Measurements from ENCODE around the gene LRRC10. TPM values are rescaled to one million over a fixed set of nuclear protein-coding genes. Genes with fewer than 3 reads are reported as not detected.
A peak's percentile ranks its signal among the peaks of the same experiment; 100 is the strongest.

Gene LRRC10
- total RNA-seq, 1 experiment from 2014 or later, result not detected

DNA sequence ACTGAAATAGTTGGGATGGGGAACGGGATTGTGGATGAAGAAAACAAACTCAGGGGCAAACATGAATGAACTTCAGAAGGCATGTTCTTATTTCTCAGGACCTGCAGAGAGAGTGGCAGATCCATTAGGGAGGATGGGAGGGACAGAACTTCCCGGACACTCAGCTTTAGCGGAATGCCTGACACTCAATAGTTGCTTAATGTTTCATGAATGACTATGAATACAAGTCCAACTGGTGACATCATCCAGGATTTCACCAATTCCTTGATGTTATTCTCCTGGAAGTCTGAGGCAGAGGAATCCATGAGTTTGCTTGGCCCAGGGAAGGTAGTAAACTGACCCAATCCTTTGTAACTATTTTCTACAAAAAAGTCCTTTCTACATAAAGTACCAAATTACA is 37.8 kb upstream of the LRRC10 start:
- BruUV-seq (replicated peaks), result no TSS peak
- Mint-ChIP-seq H3K27me3 (ENCODE audit: insufficient read depth, unreplicated experiment) (no peaks in the 10 kb centered on the region), H3K4me1 (ENCODE audit: insufficient read depth, unreplicated experiment) (peaks cover under 1% of the 10 kb centered on the region), H3K27ac (ENCODE audit: low read depth, unreplicated experiment) (no peak overlapping the region), H3K9me3 (ENCODE audit: unreplicated experiment) (no peaks in the 10 kb centered on the region), H3K4me3 (ENCODE audit: unreplicated experiment) (no peak overlapping the region), H3K36me3 (ENCODE audit: insufficient read depth, unreplicated experiment) (no peaks in the 10 kb centered on the region)
- ChIA-PET CTCF (interaction anchor here (0.5 to 5.0 kb wide), 2 partner anchors 8 to 119 kb away, joined by 4 to 54 read pairs; no protein-coding TSS in a partner anchor), POLR2A (interaction anchor here (0.6 to 0.8 kb wide), 3 partner anchors 8 to 37 kb away, joined by 3 read pairs; no protein-coding TSS in a partner anchor)
- peak; percentile 76 for DNase-seq (ENCODE audit: unreplicated experiment)
- intact Hi-C loops (cut with micrococcal nuclease), result no loop called here
- TF ChIP-seq, protein P1, sequence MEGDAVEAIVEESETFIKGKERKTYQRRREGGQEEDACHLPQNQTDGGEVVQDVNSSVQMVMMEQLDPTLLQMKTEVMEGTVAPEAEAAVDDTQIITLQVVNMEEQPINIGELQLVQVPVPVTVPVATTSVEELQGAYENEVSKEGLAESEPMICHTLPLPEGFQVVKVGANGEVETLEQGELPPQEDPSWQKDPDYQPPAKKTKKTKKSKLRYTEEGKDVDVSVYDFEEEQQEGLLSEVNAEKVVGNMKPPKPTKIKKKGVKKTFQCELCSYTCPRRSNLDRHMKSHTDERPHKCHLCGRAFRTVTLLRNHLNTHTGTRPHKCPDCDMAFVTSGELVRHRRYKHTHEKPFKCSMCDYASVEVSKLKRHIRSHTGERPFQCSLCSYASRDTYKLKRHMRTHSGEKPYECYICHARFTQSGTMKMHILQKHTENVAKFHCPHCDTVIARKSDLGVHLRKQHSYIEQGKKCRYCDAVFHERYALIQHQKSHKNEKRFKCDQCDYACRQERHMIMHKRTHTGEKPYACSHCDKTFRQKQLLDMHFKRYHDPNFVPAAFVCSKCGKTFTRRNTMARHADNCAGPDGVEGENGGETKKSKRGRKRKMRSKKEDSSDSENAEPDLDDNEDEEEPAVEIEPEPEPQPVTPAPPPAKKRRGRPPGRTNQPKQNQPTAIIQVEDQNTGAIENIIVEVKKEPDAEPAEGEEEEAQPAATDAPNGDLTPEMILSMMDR (IDR thresholded peaks at IDR 0.05; ENCODE audit: unreplicated experiment), result no peak

DNA sequence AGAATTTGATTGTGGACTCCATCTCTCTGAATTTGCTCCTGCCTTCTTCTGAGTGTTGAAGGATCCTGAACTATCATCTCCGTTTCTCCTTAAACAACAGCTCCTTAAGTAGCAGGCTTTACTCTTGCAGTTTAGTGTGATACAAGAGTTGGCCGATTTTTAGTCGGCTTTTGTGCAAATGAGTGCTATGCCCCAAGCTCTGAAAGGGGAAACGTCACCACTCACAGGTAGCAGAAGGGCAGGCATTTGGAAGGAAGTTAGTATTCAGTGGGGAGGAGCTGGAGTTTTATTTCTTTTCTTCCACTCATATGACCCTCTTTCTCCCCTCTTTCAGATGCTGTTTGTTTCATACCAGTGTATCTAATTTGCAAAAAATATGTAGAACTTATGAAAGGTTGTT is 36.5 kb upstream of the LRRC10 start:
- POLR2A ChIA-PET, result interaction anchor here (0.6 to 0.7 kb wide), 3 partner anchors 16 to 350 kb away, joined by 3 to 5 read pairs (median 3); no protein-coding TSS in a partner anchor
- Mint-ChIP-seq H3K27ac (ENCODE audit: low read depth, unreplicated experiment) (no peak overlapping the region), H3K4me3 (ENCODE audit: unreplicated experiment) (no peak overlapping the region), H3K9me3 (ENCODE audit: unreplicated experiment) (no peaks in the 10 kb centered on the region), H3K4me1 (ENCODE audit: insufficient read depth, unreplicated experiment) (no peaks in the 10 kb centered on the region), H3K36me3 (ENCODE audit: insufficient read depth, unreplicated experiment) (no peaks in the 10 kb centered on the region), H3K27me3 (ENCODE audit: insufficient read depth, unreplicated experiment) (no peaks in the 10 kb centered on the region)
- intact Hi-C loops (cut with micrococcal nuclease), result no loop called here
- no TSS peak for BruUV-seq (replicated peaks)
- TF ChIP-seq, protein P1 (IDR thresholded peaks at IDR 0.05; ENCODE audit: unreplicated experiment), result no peak
- no peak for DNase-seq (ENCODE audit: unreplicated experiment)
- CTCF ChIA-PET, result interaction anchor here (0.6 kb wide), 1 partner anchor 181 kb away, joined by 4 read pairs; no protein-coding TSS in a partner anchor

DNA sequence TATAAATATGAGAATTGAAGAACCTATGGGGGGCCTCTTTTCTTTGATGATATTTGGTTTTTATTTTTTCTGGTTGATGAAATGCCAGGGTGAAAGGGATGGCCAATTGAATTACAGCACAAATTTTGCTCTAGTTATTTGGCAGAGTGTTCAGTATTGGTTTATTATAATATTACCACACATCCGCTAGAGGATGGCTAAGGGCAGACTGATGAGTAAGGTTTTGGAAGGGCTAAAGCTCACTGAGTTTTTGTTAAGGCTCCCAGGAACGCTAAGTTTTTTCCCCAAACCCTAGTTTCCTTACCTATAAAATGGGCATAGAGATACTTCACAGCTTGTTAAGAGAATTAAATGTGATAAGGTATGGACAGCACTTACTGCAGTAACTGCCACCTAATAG is 34.3 kb upstream of the LRRC10 start:
- intact Hi-C loops (cut with micrococcal nuclease), result no loop called here
- TF ChIP-seq, protein P1 (IDR thresholded peaks at IDR 0.05; ENCODE audit: unreplicated experiment), result no peak
- POLR2A ChIA-PET, result no interaction called here
- H3K4me1 Mint-ChIP-seq (ENCODE audit: insufficient read depth, unreplicated experiment), result no peaks in the 10 kb centered on the region
- BruUV-seq (replicated peaks), result no TSS peak
- H3K4me3 Mint-ChIP-seq (ENCODE audit: unreplicated experiment), result no peak overlapping the region
- CTCF ChIA-PET, result interaction anchor here (0.6 to 1.2 kb wide), 4 partner anchors 82 to 288 kb away, joined by 3 to 5 read pairs (median 4); no protein-coding TSS in a partner anchor
- H3K36me3 Mint-ChIP-seq (ENCODE audit: insufficient read depth, unreplicated experiment), result no peaks in the 10 kb centered on the region
- no peak for DNase-seq (ENCODE audit: unreplicated experiment)
- no peaks in the 10 kb centered on the region for H3K9me3 Mint-ChIP-seq (ENCODE audit: unreplicated experiment)
- H3K27me3 Mint-ChIP-seq (ENCODE audit: insufficient read depth, unreplicated experiment), result no peaks in the 10 kb centered on the region
- no peak overlapping the region for H3K27ac Mint-ChIP-seq (ENCODE audit: low read depth, unreplicated experiment)

DNA sequence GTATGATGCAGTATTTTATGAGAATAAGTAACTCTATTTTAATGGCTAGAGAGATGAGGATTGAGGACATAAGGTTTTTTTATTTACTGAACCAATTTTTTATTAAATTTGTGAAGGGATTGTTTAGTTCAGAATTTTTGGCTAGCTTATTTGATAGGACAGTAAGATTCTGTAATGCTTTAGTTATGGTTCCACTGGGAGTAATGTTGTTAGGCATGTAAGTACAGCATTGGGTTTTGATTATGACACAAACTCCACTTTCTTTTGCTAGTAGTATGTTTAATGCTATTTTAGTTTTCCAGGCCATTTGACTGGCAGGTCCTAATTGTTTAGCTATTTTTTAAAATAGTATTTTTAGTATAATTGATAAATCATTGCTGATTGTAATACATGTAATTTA is 33.8 kb upstream of the LRRC10 start:
- no peak overlapping the region for H3K4me3 Mint-ChIP-seq (ENCODE audit: unreplicated experiment)
- no peaks in the 10 kb centered on the region for H3K4me1 Mint-ChIP-seq (ENCODE audit: insufficient read depth, unreplicated experiment)
- DNase-seq (ENCODE audit: unreplicated experiment), result no peak
- TF ChIP-seq, protein P1 (IDR thresholded peaks at IDR 0.05; ENCODE audit: unreplicated experiment), result no peak
- H3K9me3 Mint-ChIP-seq (ENCODE audit: unreplicated experiment), result no peaks in the 10 kb centered on the region
- intact Hi-C loops (cut with micrococcal nuclease), result no loop called here
- CTCF ChIA-PET, result interaction anchor here (0.6 to 1.2 kb wide), 4 partner anchors 82 to 288 kb away, joined by 3 to 4 read pairs (median 4); no protein-coding TSS in a partner anchor
- POLR2A ChIA-PET, result no interaction called here
- H3K27me3 Mint-ChIP-seq (ENCODE audit: insufficient read depth, unreplicated experiment), result no peaks in the 10 kb centered on the region
- no peak overlapping the region for H3K27ac Mint-ChIP-seq (ENCODE audit: low read depth, unreplicated experiment)
- H3K36me3 Mint-ChIP-seq (ENCODE audit: insufficient read depth, unreplicated experiment), result no peaks in the 10 kb centered on the region
- BruUV-seq (replicated peaks), result no TSS peak
